Motor neuron (in vitro differentiated cells): ENCODE data around the gene TMEM178A. TPM values are rescaled to one million over a fixed set of nuclear protein-coding genes. Genes with fewer than 3 reads are reported as not detected.

Experiments
- ATAC-seq, 8 experiments: fragments of 200-7000 bp; cut with Tn5 transposase; replicated peaks in 6 of 8; 2 replicates each; pipeline ENCODE4 v1.8.0; 2021; ENCODE audit warnings: mild to moderate bottlenecking in 8 of 8, moderate library complexity in 8 of 8
- H3K27ac ChIP-seq, 2 donors: fragments of 250-450 bp; sonication (Bioruptor Pico); 2 replicates each; pipeline ENCODE4 v1.9.0; 2021; ENCODE audit warnings: antibody characterized with exemption in 2 of 2, mild to moderate bottlenecking in 2 of 2, moderate library complexity in 1 of 2
- H3K4me1 ChIP-seq, 2 donors: fragments of 250-450 bp; sonication (Bioruptor Pico); replicated peaks in 1 of 2; 2 replicates each; pipeline ENCODE4 v1.6.1; 2021; ENCODE audit warnings: antibody characterized with exemption in 2 of 2, mild to moderate bottlenecking in 2 of 2, moderate library complexity in 1 of 2
- H3K4me3 ChIP-seq, 5 donors: fragments of 250-450 bp; sonication (Bioruptor Pico); 2 replicates each; pipeline ENCODE4 v1.9.0; 2021; ENCODE audit warnings: antibody characterized with exemption in 5 of 5, mild to moderate bottlenecking in 5 of 5, moderate library complexity in 4 of 5
- WGBS, 10 experiments: fragments of 450-650 bp; shearing (Covaris generic); methylation state at CpG; one replicate each; pipeline ENCODE4 v1.0.0; 2022; 5-methylcytosine and 5-hydroxymethylcytosine counted together
- in situ Hi-C, 9 experiments: fragments of 400-800 bp; cut with MboI; loops; one replicate each; pipeline ENCODE4 v1.15.0; 2021; ENCODE audit warnings: low sequenced_read_pairs in 9 of 9, low pct_unique_long_range_greater_than_20kb in 2 of 9; ENCODE audit not compliant: unreplicated experiment in 9 of 9
- total RNA-seq, 8 experiments: library from RNA; unstranded; fragments of 300-600 nt; gene quantifications; 2 replicates each; pipeline versions ENCODE4 v1.2.3 to v1.2.4, GENCODE V29; 2022

Gene TMEM178A
- total RNA-seq, 8 experiments from 2014 or later, result 4.9 to 97.7 (median 22.8) TPM

DNA sequence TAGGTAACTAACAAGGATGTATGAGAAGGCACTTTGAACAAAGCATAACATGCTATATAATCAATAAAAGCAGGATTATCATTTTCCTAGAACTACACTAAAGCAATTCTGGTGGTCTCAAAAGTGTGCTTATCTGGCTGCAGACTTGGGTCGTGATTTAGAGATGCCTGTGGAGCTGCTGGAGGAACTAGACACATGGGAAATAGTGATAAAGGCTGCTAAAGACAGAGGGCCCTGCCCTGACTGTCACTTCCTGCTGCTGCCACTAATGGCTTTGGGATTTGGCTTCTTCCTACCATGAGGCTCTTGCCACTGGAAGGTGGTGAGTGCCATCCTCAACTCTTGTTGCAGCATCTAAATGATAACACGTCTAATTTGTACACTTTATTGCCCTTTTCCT, 22.5 kb downstream of the TMEM178A start:
- no peak for ATAC-seq
- Histone ChIP-seq H3K27ac (no peak overlapping the region), H3K4me1 (no peaks in the 10 kb centered on the region), H3K4me3 (no peak overlapping the region)
- in situ Hi-C loops, result no loop called here
- 0 to 83% (median 29%) methylated on average over 1 to 2 of the region's 2 CpGs; no CpG with 5 or more reads in 3 of the 10 experiments for WGBS, 10 experiments

GRCh38 chr2:39689272-39689841, 23.6 kb downstream of the TMEM178A start:
- Histone ChIP-seq H3K4me3 (no peak overlapping the region), H3K27ac (no peak overlapping the region), H3K4me1 (no peaks in the 10 kb centered on the region)
- 33 to 100% (median 73%) methylated on average over 1 of the region's 1 CpG; no CpG with 5 or more reads in 2 of the 10 experiments for WGBS, 10 experiments
- in situ Hi-C loops, result no loop called here
- ATAC-seq, result peak in 2 of 8 experiments; percentile 36 to 89

DNA sequence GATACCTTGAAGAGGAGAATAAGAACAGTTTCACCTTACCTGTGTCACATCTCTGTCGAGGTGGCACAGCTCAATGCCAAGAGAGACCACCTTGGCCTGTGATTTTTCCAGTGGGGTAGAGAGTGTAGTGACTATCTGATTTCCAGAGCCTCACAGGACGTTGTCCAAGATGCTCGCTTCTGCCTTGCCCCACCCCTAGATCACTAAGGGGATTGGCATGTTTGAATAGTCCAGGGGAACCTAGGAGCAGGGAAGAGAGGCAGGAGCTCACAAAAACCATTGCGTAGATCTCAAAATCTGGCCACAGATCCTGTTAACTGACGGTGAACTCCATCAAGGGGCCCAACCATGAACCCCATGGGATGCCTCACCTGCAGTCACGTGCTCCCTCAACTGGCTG, 24.2 kb downstream of the TMEM178A start:
- Histone ChIP-seq H3K4me1 (no peaks in the 10 kb centered on the region), H3K27ac (no peak overlapping the region), H3K4me3 (no peak overlapping the region)
- ATAC-seq, result peak in 1 of 8 experiments; percentile 46
- in situ Hi-C loops, result no loop called here
- 46 to 85% (median 73%) methylated on average over 2 to 4 of the region's 6 CpGs; no CpG with 5 or more reads in 4 of the 10 experiments for WGBS, 10 experiments

- in situ Hi-C loops, result no loop called here
Measured at GRCh38 chr2:39693245-39693644, 27.5 kb downstream of the TMEM178A start.

DNA sequence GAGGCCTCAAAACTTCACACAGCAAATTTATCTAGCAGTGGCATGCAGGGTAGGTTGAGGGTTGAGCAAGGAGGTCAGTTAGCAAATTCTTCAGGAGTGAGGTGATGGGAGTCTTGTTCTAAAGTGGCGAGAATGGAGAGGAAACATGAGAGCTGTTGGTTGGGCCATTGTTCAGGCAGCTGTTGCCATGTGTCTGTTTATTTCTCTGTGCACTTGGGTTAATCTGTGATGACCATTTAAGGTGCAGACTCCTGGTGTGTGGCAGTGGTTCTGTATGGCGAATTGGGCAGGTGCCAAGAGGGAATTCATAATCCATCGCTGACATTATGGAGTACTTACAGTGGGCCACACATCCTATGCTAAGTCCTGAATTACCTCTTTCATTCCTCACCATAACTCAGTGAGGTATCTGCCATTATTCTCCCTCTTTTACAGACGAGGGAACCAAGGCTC, 30.4 kb downstream of the TMEM178A start:
- H3K27ac ChIP-seq, result peak overlapping the region in 1 of 2 donors; percentile 48
- ATAC-seq, result peak in 6 of 8 experiments; percentile 14 to 63 (median 50)
- H3K4me1 ChIP-seq, result peaks cover 11 to 12% of the 10 kb centered on the region in 2 donors
- H3K4me3 ChIP-seq, result no peak overlapping the region
- 33 to 100% (median 80%) methylated on average over 1 to 4 of the region's 4 CpGs; no CpG with 5 or more reads in 3 of the 10 experiments for WGBS, 10 experiments
- in situ Hi-C loops, result no loop called here

More at GRCh38 chr2:39693245-39693644, 27.5 kb downstream of the TMEM178A start:
- Histone ChIP-seq H3K4me3 (no peak overlapping the region), H3K27ac (no peak overlapping the region), H3K4me1 (peaks cover 11 to 12% of the 10 kb centered on the region in 2 donors)
- 33 to 100% (median 57%) methylated on average over 1 of the region's 1 CpG; no CpG with 5 or more reads in 3 of the 10 experiments for WGBS, 10 experiments
- no peak for ATAC-seq

GRCh38 chr2:39696838-39697237, 31.1 kb downstream of the TMEM178A start:
- ATAC-seq, result peak; percentile 50 to 92 (median 82)
- Histone ChIP-seq H3K27ac (no peak overlapping the region), H3K4me3 (no peak overlapping the region), H3K4me1 (peaks cover 11 to 12% of the 10 kb centered on the region in 2 donors)
- WGBS, 10 experiments, result 43 to 100% (median 60%) methylated on average over 1 of the region's 1 CpG; no CpG with 5 or more reads in 3 of the 10 experiments
- in situ Hi-C loops, result no loop called here

DNA sequence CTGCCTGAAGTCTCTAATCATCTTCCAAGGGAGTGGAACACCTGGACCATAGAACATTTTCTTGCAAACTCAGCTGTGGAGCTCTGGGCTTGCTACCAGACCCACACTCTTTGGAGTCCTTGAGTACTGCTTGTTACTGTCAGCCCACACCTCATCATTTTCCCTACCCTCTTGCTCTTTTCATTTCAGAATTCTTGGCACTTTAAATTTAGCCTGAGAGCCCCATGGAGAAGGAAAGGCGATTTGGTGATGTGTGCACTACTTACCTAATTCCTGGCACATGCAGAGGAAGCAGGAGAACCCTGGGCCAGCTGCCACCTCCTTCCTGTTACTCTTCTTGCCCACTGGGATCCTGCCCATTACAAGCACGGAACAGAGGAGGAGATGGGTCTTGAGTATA, 31.7 kb downstream of the TMEM178A start:
- Histone ChIP-seq H3K27ac (no peak overlapping the region), H3K4me1 (peaks cover 11 to 12% of the 10 kb centered on the region in 2 donors), H3K4me3 (no peak overlapping the region)
- 60 to 100% (median 89%) methylated on average over 1 to 2 of the region's 2 CpGs; no CpG with 5 or more reads in 4 of the 10 experiments for WGBS, 10 experiments
- peak in 2 of 8 experiments; percentile 6 to 42 for ATAC-seq
- in situ Hi-C loops, result no loop called here

DNA sequence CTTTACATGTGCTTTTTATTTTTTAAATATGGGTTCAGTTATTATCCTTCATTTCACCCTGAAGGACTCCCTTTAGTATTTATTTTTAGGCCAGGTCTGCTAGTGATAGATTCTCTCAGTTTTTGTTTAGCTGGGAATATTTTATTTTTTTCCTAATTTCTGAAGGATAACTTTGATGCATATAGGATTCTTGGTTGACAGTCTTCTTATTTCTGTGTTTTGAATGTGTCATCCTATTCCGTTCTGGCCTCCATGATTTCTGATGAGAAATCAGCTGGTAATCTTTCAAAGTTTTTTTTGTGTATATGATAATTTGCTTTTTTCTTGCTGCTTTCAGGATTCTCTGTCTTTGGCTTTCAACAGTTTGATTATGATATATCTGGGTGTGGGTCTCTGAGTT, 35.4 kb downstream of the TMEM178A start:
- in situ Hi-C loops, result loop anchor here in 2 of 9 experiments (25.0 kb wide), 2 partner anchors 189 to 314 kb away; no protein-coding TSS in a partner anchor
- no peak for ATAC-seq
- Histone ChIP-seq H3K4me3 (no peak overlapping the region), H3K4me1 (peaks cover 5 to 8% of the 10 kb centered on the region in 2 donors), H3K27ac (no peak overlapping the region)
- 17 to 100% (median 82%) methylated on average over 1 of the region's 1 CpG; no CpG with 5 or more reads in 2 of the 10 experiments for WGBS, 10 experiments

DNA sequence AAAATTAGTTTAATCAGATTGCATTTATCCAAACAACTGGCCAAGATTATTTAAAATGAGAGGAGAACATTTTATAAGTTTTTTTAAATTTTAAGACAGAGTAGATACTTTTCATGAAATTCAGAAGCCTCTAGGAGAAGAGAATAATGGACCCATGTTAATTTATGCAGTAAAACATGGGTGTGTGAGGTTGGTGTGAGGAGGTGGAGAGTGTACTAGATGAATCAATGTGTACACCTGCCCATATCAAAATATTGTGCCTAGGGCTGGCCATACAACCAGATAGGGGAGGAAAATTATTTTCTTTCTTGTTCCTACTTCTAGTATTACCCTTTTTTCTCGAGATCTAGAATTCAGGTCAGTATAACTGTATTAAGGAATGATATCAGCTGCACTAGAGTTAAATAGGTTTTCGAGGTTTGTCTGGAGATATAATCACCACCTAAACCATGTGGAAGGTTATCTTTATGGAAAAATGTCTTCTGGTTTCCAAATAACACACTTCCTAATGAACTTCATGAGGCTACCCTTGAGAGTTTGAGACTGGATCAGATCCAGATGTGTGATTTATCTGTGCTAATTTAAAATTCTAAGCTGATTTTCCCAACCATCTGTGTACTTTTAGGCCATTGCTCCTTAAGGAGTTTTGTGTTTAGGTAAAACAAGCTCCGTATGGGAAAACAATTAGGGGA, 37.6 kb downstream of the TMEM178A start:
- ATAC-seq, result peak in 2 of 8 experiments; percentile 62 to 82
- in situ Hi-C loops, result loop anchor here in 2 of 9 experiments (25.0 kb wide), 2 partner anchors 191 to 316 kb away; no protein-coding TSS in a partner anchor
- WGBS, 10 experiments, result 21 to 100% (median 89%) methylated on average over 1 to 3 of the region's 3 CpGs; no CpG with 5 or more reads in 1 of the 10 experiments
- Histone ChIP-seq H3K4me3 (no peak overlapping the region), H3K4me1 (no peaks in the 10 kb centered on the region), H3K27ac (no peak overlapping the region)

DNA sequence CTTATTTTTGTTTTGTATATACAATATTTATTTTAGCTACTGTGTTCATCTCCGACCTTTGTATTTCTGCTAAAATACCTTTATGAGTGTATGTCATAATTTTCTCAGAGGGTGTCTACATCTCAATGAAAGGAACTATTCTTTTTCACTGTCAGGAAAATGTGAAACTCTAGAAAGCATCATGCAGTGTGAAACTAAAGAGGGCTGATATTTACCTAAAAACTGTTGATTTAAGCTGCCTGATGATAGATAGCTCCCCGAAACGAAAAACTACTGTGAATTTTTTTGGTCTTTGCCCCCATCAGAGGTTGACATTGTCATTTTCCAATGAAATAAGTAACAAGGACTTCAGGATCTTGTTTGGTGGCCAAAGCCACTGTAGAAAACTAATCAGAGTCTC, 38.8 kb downstream of the TMEM178A start:
- H3K4me3 ChIP-seq, result no peak overlapping the region
- in situ Hi-C loops, result loop anchor here in 2 of 9 experiments (25.0 kb wide), 2 partner anchors 192 to 317 kb away; no protein-coding TSS in a partner anchor
- 74 to 92% (median 87%) methylated on average over 1 to 3 of the region's 3 CpGs; no CpG with 5 or more reads in 1 of the 10 experiments for WGBS, 10 experiments
- ATAC-seq, result no peak
- no peak overlapping the region for H3K27ac ChIP-seq
- no peaks in the 10 kb centered on the region for H3K4me1 ChIP-seq

- Histone ChIP-seq H3K4me3 (no peak overlapping the region), H3K4me1 (no peaks in the 10 kb centered on the region), H3K27ac (no peak overlapping the region)
- ATAC-seq, result no peak
- in situ Hi-C loops, result loop anchor here in 2 of 9 experiments (25.0 kb wide), 2 partner anchors 193 to 318 kb away; no protein-coding TSS in a partner anchor
- WGBS, 10 experiments, result 39 to 100% (median 90%) methylated on average over 1 to 3 of the region's 4 CpGs; no CpG with 5 or more reads in 1 of the 10 experiments
Measured at GRCh38 chr2:39705638-39706037, 39.9 kb downstream of the TMEM178A start.

DNA sequence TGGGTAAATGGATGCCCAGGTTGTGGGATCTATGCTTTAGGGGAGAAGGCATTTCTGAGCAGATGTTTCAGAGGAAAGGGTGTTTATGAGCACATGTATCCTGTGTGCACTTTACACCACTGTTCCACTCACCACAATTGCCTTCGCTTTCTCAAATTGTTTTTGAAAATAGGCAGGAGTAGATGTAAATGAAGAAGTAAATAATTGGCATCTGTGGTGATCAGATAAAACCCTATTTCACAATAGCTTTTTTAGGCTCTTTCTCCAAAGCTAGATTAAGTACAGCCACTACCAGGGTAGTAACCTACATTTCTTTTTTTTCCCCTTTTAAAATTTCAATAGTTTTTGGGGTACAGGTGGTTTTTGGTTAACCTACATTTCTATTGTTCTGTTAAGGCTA, 40.6 kb downstream of the TMEM178A start:
- in situ Hi-C loops, result loop anchor here in 2 of 9 experiments (25.0 kb wide), 2 partner anchors 194 to 319 kb away; no protein-coding TSS in a partner anchor
- Histone ChIP-seq H3K4me3 (no peak overlapping the region), H3K27ac (no peak overlapping the region), H3K4me1 (no peaks in the 10 kb centered on the region)
- WGBS, 10 experiments, result 100% methylated on average over 1 of the region's 1 CpG; no CpG with 5 or more reads in 2 of the 10 experiments
- no peak for ATAC-seq

GRCh38 chr2:39706945-39707344, 41.2 kb downstream of the TMEM178A start:
- in situ Hi-C loops, result loop anchor here in 2 of 9 experiments (25.0 kb wide), 2 partner anchors 195 to 320 kb away; no protein-coding TSS in a partner anchor
- Histone ChIP-seq H3K27ac (no peak overlapping the region), H3K4me1 (no peaks in the 10 kb centered on the region), H3K4me3 (no peak overlapping the region)
- ATAC-seq, result no peak
- WGBS, 10 experiments, result 71 to 100% (median 89%) methylated on average over 1 to 8 of the region's 8 CpGs; no CpG with 5 or more reads in 1 of the 10 experiments
